ENCODE measurements around the gene ECE2.

ECE2 gene

GRCh38 chr3:184230603-184231528, 45.0 kb upstream of the ECE2 start:
- Histone ChIP-seq H3K27ac (no peak overlapping the region), H3K27me3 (replicated peaks) (peaks cover 51% of the 10 kb centered on the region), H3K4me3 (ENCODE audit: low read depth, low read length) (no peak overlapping the region), H3K36me3 (replicated peaks) (no peaks in the 10 kb centered on the region)
- in situ Hi-C loops (cut with HindIII; ENCODE audit: low pct_ligation_motif_present, low sequenced_read_pairs): no loop called here
- no peak for DNase-seq
- TF ChIP-seq CTCF (IDR thresholded peaks at IDR 0.05; ENCODE audit: low read depth, low read length, missing control alignments): no peak

GRCh38 chr3:184231671-184232070, 44.2 kb upstream of the ECE2 start:
- Histone ChIP-seq H3K27ac (no peak overlapping the region), H3K27me3 (replicated peaks) (peaks cover 51% of the 10 kb centered on the region), H3K4me3 (ENCODE audit: low read depth, low read length) (no peak overlapping the region), H3K36me3 (replicated peaks) (no peaks in the 10 kb centered on the region)
- DNase-seq: no peak
- in situ Hi-C loops (cut with HindIII; ENCODE audit: low pct_ligation_motif_present, low sequenced_read_pairs): no loop called here
- TF ChIP-seq CTCF (IDR thresholded peaks at IDR 0.05; ENCODE audit: low read depth, low read length, missing control alignments): no peak

- Histone ChIP-seq H3K27me3 (replicated peaks) (peaks cover 44% of the 10 kb centered on the region), H3K27ac (no peak overlapping the region), H3K36me3 (replicated peaks) (no peaks in the 10 kb centered on the region), H3K4me3 (ENCODE audit: low read depth, low read length) (no peak overlapping the region)
- DNase-seq: no peak
- in situ Hi-C loops (cut with HindIII; ENCODE audit: low pct_ligation_motif_present, low sequenced_read_pairs): no loop called here
- no peak for TF ChIP-seq CTCF (IDR thresholded peaks at IDR 0.05; ENCODE audit: low read depth, low read length, missing control alignments)
These were observed 42.5 kb upstream of the ECE2 start for GRCh38 chr3:184233127-184233843.

- no peak for TF ChIP-seq CTCF (IDR thresholded peaks at IDR 0.05; ENCODE audit: low read depth, low read length, missing control alignments)
- Histone ChIP-seq H3K27me3 (replicated peaks) (peaks cover 36% of the 10 kb centered on the region), H3K36me3 (replicated peaks) (no peaks in the 10 kb centered on the region), H3K27ac (no peak overlapping the region), H3K4me3 (ENCODE audit: low read depth, low read length) (no peak overlapping the region)
- peak; percentile 69 for DNase-seq
- in situ Hi-C loops (cut with HindIII; ENCODE audit: low pct_ligation_motif_present, low sequenced_read_pairs): no loop called here
These were observed 41.6 kb upstream of the ECE2 start for GRCh38 chr3:184234224-184234623.

GRCh38 chr3:184234671-184235380, 41.0 kb upstream of the ECE2 start:
- no peak for DNase-seq
- H3K4me3 ChIP-seq (ENCODE audit: low read depth, low read length): no peak overlapping the region
- TF ChIP-seq CTCF (IDR thresholded peaks at IDR 0.05; ENCODE audit: low read depth, low read length, missing control alignments): no peak
- H3K36me3 ChIP-seq (replicated peaks): no peaks in the 10 kb centered on the region
- peaks cover 30% of the 10 kb centered on the region for H3K27me3 ChIP-seq (replicated peaks)
- in situ Hi-C loops (cut with HindIII; ENCODE audit: low pct_ligation_motif_present, low sequenced_read_pairs): no loop called here
- no peak overlapping the region for H3K27ac ChIP-seq
